Stimulated activated CD4-positive, alpha-beta T cell treated with anti-CD3 and anti-CD28 coated beads, Interleukin-2, amount 100 ng/mL, for 48 hours (primary cell): ENCODE results near the gene BCAR1.
"Not testable (repeated sequence)": the region's sequence is repeated elsewhere in the genome, so short reads cannot be mapped to it uniquely, and the experiment has no call there.

Experiments
- DNase-seq, 2 donors: peaks; one replicate each; pipeline ENCODE4 v3.0.0-alpha.2; 2020

The BCAR1 gene

DNA sequence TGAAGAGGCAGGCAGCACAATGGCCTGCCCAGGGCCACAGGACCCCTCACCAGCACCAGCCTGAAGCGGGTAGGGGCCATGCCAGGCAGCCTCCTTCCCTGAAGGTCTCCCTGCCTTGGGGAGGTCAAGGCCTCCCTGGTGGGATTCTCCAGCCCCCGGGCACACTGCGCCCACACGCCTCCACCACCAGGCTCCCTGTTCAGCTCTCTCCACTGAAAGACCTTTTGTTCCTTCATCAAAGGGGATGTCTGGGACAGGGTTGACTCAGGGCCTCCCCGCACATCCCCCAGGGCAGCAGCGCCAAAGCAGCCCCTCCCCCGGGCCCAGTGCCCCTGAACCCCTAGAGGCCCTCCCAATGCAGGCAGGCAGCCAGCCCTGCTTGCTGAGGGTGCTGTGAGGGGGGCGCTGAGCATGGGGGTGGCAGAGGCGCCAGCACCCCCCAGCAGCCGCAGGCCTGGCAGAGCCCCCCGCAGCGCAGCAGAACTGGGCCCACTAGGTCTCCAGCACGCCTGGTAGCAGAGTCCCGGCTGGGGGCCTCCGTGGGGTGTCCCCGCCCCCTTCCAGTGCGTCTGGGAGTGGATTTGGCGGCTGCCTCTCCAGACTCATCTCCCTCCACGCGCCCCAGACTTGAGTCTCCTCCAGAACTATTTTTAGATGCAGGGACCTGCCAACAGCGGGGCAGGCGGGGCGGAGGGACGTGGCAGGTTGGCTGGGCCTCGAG is 13.1 kb downstream of the BCAR1 start:
- no peak for DNase-seq

DNA sequence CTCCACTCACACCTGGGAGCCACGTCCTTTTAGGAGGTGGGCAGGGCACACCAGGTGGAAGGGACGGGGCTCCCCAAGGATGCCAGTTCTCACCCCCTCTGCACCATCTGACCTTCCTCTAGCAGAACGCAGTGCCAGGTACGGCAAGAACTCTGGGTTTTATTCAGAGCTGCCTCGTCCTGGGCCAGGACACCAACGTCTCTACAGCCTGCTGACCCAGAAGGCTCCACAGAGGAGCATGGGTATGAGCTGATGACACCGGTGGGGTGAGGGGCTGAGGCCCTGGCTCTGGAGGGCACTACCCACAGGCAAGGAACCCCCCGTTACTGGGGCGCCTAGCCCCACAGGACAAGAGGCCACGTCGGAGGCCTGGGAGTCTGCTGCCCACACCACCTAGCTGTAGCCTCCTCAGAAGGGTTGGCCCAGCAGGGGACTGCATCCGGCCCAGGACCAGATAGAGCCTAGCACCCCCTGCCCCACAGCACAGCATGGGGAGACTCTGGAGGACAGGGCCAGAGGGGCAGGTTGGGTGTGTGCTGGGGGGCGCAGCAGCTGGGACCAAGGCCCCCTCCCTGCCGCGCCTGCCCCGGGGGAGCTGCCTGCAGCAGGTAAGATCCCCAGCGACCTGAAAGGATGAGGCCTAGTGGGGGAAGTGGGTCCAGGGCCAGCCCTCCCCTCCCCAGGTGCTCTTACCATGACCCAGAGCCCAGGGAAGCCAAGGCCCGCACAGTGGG is 13.9 kb downstream of the BCAR1 start:
- DNase-seq = no peak

DNA sequence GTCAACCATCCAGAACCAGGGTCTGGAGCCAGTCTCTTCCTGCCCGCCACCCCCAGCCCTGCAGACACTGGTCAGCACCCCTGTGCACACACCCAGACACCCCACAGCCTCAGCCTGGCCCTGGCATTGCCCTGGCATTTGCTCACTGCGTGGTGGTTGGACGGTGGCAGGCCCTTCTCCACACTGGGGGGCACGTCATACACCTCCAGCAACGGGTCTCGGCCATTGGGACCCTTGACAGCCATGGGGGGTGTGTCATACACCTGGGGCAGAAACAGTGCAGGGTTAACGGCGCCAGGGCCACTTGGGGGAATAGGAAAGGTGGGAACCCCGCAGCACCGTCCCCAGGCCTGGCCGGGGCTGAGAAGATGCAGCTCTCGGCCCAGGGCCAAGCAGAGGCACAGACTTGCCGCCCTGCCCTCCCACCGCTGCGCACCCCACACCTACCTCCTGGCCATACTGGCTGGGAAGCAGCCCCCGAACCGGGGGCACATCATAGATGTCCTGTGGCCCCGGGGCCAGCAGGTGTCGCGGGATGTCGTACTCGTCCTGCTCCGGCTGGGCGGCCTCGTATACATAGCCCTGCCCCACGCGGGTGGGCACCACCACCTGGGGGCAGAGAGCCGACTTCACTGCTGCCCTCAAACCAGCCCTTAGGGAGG is 14.6 kb downstream of the BCAR1 start:
- no peak for DNase-seq

DNA sequence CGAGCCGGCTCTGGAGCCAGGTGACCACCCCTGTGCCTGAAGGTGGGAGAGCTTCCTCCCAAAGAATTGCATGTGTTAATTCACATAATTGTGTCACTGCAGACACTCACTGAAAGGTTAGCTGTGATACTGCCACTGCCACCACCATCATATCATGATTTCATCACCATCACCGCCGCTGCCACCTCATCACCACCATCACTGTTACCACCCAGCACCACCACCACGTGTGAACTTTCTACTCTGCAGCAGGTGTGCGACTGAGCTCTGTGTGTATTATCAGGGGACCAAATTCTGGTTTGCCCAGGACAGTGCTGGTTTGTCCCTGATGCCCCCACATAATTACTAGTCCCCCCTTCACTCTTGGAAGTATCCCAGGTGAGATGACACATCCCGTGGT is 15.2 kb downstream of the BCAR1 start:
- no peak for DNase-seq

DNA sequence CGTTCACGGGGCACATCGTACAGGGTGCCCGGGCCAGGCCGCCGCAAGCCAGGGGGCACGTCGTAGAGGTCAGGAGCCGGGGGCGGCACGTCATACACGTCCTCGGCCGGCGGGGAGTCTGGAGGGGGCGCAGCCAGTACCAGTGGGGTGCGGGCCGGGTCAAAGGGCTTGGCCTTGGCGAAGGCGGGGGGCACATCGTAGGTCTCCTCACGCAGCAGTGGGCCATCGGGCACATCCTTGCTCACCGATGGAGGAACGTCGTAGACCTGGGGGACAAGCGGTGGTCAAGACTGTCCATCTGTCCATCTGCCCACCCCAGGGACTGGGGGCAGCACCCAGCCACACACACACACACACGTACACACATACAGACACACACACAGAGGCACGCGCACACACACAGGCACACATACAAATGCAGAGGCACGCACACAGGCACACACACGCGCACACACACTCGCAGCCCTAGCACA is 15.7 kb downstream of the BCAR1 start:
- no peak for DNase-seq

DNA sequence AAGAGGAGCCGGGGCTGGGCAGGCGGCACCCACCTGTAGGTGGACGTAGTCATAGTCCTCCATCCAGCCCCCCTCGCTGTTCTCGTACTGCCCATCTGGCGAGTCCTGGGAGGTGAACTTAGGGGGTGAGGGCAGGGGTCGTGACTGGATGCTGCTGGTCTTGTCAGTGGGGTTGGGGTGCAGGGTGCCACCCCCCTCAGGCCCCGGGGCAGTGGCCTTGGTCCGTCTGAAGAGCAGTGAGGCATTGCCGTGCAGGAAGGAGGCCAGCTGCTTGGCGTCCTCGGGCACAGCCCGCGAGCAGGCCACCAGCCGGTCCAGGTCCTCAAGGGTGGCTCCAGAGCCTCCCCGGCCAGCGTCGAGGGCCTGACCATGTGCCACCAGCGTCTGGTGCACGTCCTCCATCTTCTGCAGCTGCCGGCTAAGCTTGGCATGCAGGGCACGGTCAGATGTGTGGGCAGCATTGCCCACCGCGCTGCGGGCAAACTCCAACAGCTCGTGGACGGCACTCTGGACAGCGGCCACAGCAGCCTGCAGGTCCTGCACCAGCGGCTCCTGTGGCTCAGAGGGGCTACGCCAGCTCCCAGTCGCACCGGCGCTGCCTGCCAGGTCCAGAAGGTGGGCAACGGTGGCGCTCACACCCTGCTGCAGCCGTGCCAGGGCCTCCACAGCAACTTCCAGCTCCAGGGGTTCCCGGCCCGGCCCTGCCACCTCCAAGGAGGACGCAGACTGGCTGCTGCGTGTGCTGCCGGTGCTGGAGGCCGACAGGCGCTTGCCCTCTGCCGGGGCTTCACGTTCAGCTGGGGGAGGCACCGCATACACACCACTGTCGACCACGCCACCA is 16.3 kb downstream of the BCAR1 start:
- no peak for DNase-seq

DNA sequence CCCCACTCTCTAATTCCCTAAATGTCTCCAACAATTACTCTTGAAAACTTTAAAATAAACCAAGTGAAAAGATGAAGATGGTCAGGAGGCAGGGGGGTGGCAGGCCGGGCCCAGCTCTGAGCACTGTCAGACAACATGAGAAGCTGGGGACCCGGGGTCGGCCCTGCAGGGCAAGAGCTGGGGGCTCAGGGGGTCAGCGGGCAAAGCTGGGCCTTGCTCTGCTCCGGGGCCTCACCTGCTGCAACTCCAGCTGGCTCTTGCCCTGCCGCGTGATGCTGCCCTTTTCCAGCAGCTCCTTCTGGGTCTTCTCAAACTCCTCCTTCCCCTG is 17.8 kb downstream of the BCAR1 start:
- no peak for DNase-seq

DNA sequence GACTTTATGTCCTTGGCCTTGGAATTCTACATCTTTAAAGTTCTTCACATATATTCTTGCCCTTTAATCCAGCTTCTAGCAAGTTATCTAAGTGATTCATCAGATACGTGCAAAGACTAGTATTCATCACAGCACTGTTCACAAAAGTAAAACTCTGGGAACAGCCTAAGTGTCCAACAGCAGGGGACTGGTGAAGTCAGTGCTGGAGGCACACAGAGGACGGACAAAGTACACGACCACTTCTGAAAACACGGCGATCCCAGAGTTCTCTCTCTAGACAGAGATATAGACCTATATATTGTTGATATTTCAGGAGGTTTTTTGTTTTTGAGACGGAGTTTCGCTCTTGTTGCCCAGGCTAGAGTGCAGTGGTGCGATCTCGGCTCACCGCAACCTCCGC is 19.9 kb downstream of the BCAR1 start:
- DNase-seq = no peak

DNA sequence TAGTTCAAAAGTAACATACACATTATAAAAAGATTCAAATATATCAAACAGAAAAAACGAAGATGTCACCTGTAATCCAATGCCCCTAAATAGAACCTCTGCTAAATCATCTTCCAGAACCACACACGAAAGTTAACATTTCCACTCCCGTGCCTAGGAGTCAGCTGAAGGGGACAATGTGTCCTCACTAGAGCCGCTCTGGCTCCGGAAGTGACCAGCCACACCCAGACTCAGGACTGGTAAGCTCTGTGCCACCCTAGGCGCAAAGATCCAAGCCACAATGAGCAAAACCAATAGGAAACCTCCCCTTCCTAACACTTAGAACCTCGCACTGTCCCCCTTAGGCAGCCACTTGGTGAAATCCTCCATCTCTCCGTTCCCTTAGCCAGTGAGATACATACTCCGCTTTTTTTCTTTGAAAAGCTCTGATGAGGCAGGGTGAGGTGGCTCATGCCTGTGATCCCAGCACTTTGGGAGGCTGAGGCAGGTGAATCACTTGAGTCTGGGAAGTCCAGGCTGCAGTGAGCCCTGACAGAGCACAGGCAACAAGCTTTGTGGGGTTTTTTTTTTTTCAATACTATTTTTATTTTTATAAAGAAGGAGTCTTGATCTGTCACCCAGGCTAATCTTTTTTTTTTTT is 20.8 kb downstream of the BCAR1 start:
- DNase-seq = no peak

DNA sequence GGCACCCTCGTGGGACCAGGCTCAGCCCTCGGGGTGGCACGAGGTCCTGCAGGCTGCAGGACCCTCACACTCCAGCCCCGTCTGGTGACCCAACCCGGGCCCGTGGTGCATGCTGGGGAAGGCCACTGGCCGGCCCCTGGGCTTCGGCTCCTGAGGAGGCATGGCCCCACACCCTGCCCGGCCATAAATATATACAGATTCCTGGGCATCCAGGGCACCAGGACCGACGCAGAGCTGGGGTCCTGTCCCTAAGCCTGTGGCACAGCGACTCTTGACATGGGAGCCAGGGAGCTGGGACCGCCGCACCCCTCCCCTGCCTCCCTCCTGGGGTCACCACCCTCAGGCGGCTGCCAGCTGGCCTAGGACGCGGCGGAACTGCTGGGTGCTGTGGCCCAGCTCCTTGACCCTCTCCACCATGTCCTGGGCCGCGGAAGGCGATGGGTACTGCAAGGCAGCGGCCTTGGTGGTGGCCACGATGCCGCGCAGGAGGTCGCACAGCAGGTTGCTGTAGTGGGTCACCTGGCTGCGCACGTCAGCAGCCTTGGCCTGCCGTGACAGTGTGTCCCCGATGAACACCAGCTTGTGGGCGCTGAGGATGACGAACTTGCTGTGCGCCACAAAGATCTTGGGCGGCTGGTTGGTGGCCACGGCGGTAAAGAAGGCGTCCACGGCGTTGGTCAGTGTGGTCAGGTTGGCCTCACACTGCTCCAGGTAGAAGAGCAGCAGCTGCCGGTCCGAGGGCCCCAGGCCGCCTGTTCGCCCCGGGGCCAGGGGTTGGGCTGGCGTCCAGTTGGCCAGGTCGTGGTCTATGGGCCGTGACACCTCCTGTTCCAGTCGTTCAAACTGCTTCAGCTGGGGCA is 22.0 kb downstream of the BCAR1 start:
- DNase-seq = no peak

DNA sequence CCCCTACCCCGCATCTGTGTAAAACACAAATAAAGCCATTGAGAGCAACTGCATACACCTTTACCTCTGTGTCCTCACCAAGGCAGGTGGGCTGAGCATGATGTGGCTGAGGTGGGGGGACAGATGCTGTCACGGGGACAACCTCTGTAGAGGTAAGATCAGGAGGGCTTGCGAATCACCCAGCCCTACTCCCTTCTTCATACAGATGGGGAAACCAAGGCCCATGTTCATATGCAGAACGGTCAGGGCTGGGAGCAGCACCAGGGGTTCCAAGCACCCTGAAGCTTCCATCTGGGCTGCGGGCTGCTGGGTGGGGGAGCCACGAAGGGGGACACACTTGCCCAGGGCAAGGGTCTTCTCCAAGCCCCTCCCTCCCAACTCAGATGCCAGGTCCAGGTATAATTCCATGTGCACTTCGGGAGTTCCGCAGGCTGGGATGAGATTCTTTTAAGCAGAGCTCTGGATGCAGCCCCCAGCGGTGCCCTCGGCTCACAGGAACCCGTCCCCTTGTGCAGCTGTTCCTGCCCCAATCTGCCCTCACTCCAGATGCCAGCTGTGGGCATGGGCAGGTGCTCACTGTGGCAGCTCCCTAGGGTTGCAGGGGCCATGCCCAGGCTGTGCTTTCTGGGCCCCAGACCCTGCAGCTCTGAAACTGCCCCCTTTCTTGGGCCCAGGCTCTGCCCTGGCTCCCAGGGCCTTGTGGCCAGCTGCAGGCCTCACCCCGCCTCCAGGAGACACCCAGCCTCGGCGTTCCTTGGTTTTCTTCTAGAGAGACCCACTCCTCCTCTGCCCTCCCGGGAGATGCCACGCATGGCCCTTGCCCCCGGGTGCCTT is 23.1 kb downstream of the BCAR1 start:
- no peak for DNase-seq

DNA sequence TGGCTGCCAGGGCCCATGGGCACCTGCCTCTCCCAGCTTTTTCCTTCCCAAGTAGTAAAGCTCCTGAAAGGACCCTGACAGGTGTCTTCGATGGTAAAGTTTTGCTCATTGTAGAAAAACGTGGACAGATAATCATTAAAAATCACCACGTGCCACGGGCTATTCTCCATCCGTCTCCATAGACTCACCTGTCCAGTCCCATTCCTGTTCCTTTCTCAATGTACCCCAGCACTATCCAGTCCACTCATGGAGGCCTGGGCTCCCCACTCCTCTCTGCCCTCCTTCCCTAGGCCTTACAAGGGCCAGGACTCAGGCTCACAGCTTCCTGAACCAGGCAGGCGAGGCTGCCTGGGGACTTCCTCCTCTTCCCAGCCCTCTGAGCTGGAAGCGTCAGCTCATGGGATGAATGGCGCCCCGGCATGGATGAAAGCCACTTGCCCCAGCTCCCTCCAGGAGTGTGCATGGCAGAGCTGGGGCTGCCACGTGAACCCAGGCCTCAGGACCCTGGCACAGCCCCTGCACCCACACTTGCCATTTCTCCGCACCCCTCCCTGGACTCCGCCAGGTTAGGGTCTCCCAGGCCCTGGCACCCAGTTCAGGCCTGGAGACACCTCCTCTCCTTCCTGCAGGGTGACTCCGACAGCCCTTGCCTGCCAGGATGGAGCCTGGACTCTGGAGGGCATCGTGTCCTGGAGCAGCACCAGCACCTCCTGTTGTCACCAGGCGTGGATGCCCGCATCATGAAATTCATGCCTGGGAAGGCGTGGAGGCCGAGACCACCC is 23.9 kb downstream of the BCAR1 start:
- no peak for DNase-seq

DNA sequence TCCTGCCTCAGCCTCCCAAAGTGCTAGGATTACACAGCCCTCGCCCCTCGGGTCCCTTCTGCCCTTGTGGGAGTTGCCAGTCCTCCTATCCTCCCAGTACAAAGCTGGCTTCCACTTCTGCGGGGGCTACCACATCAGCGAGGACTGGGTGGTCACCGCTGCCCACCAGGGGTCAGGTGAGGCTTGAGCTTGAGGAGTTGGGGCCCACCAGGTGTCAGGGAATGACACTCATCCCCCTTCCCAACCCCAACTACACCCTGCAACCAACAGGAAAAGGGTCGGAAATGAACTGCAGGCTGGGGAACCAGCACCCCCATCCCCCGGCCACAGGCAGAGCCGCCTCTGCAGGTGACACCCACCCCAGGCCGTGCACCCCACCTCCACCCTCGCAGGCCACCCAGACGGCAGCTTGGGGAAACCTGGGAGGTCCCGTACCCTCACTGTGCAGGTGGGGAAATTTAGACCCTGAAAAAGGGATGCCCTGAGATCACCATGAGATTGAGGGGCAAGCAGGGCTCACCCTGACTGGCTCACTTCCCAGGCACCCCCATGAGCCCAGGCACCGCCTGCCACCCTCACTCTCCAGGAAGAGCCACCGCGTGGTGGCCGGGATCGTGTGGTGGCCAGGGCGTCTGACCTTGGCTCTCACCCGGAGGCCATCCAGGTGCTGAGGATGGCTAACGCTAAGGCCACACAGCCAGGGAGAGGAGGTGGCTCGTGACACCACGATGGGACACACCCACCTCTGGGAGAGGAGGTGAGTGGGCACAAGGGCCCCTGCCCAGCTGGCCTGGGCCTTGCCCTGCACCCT is 24.7 kb downstream of the BCAR1 start:
- no peak for DNase-seq

DNA sequence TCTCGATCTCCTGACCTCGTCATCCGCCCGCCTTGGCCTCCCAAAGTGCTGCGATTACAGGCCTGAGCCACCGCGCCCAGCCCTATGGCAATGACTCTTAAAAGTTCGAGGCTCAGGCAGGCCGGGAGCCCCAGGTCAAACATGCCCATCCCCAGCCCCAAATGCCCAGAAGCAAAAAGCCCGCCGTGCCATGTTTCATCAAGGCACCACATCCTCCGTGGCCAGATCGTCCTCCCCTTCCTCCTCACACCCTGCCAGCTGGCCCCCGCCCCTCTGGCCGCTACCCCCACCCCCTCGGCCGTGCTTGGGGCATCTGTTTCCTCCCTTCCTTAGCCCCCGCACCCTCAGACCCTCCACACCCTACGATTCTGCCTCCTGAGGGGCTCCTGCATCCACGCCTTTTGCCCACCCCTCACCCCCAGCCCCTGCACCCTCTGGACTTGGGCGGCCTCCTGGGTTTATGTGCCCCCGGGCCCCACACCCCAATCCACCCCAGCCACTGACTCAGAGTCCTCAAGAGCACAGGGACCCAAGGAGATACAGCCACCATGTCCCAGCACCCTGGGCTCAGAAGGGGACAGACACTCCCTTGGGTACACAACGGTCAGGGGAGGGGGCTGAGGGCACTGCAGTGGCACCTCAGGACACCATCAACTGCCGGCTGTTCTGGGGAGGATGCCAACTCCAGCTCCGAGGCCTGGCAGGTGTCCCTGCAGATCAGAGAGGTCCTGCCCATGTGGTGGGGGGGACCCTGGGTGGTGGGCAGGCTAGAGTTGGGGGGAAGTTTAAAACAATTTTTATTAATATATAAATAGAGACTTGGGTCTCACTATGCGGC is 25.5 kb downstream of the BCAR1 start:
- DNase-seq = no peak

DNA sequence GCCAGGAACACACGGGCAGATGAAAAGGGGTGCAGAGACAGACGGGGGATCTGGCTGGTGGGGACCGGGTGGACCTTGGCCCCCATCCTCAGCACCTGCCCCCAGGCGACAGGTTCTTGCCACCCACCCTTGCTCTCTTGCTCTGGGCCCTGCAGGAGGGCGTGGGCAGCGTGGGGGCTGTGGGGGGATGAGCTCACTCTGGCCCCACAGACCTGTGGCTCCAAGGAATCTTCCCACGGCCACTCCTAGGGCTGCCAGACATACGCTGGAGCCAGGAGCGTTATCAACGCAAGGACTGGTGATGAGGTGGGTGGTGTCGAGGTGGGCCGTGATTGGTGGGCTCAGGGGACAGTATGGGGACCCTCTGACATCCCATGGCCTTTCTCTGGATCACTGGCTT is 26.3 kb downstream of the BCAR1 start:
- no peak for DNase-seq

DNA sequence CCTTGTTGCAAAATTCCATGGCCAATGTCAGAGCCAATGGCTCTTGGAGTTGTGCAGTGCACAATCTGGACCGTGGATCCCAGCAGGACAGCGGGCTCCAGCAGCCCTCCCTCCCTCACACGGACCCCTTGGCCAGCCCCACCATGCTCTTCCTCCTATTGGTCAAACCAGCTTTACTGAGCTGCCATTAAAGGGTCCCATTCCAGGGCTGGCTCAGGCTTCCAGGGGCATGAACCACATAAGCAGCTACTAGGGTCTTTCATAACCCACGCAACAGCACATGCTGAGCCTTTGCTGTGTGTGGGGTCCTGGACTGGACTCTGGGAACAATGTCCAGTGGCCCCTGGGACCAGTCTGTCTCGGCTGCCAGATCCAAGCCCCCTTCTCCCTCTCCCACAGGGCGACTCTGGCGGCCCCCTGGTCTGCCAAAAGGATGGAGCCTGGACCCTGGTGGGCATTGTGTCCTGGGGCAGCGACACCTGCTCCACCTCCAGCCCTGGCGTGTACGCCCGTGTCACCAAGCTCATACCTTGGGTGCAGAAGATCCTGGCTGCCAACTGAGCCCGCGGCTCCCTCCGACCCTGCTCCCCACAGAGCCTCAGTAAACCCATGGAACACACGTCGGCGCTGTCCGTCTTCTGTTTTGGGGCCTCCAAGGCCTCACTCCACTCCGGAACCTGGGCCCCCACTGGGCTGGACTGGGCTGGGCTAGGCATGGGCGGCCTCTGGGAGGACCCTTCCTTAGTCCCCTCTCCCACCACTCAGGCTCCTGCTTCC is 26.9 kb downstream of the BCAR1 start:
- no peak for DNase-seq

DNA sequence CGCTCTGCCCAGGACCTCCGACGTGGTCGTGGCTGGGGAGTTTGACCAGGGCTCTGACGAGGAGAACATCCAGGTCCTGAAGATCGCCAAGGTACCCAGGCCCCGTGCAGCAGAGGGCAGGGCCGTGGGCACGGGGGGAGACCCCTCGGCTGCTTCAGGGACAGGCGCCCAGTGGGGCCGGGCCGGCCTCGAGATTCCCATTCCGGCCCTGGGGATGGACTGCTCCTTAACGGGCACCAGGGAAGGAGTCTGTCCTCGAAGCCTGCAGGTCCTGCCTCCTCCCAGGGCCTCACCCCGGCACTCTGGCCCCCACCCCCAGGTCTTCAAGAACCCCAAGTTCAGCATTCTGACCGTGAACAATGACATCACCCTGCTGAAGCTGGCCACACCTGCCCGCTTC is 28.3 kb downstream of the BCAR1 start:
- not testable (repeated sequence) for DNase-seq
